ENCODE measurements around the gene BBIP1. TPM values are rescaled to one million over a fixed set of nuclear protein-coding genes. Genes with fewer than 3 reads are reported as not detected.

Gene BBIP1
- total and polyA plus RNA-seq, 10 of the 15 experiments (the other 5 are each of a cell fraction or from before 2014, with no cell fraction given) = 13.8 to 40.8 (median 31.3) TPM

GRCh38 chr10:110918643-110919348 is at the start of gene BBIP1 (continued):
- no peak for TF ChIP-seq FOS (IDR thresholded peaks at IDR 0.05; ENCODE audit: borderline replicate concordance, extremely low read depth, insufficient read length)
- TF ChIP-seq MXI1 (IDR thresholded peaks at IDR 0.05; ENCODE audit: low read depth, low read length) = peak; percentile 66
- TF ChIP-seq HCFC1 (IDR thresholded peaks at IDR 0.05; ENCODE audit: low read length) = peak; percentile 89
- peak; percentile 56; the same call in 1 of the 2 replicates for TF ChIP-seq ZNF687 (IDR thresholded peaks at IDR 0.05)
- TF ChIP-seq ZBTB4 (CRISPR knock-in tag; IDR thresholded peaks at IDR 0.05) = no peak; the same call in 1 of the 2 replicates
- peak; percentile 93 for TF ChIP-seq POLR2AphosphoS5 (IDR thresholded peaks at IDR 0.05; ENCODE audit: low read length)
- TF ChIP-seq CREB1 (IDR thresholded peaks at IDR 0.05; ENCODE audit: low read depth) = peak; percentile 84
- TF ChIP-seq POLR2A (IDR thresholded peaks at IDR 0.05; ENCODE audit: low read depth, low read length) = peak; percentile 92
- TF ChIP-seq TAF1 (IDR thresholded peaks at IDR 0.05; ENCODE audit: borderline replicate concordance, low read depth, low read length) = peak; percentile 64
- TF ChIP-seq CEBPB (IDR thresholded peaks at IDR 0.05; ENCODE audit: borderline replicate concordance in 1 of 2, low read depth in 2 of 2, low read length in 2 of 2) = no peak
- no peak for TF ChIP-seq USF1 (IDR thresholded peaks at IDR 0.05; ENCODE audit: borderline replicate concordance, extremely low read length, insufficient read depth, low read depth, low read length)
- TF ChIP-seq PBX3 (IDR thresholded peaks at IDR 0.05; ENCODE audit: insufficient replicate concordance, low read depth, low read length) = peak; percentile 70
- TF ChIP-seq IRF5 (IDR thresholded peaks at IDR 0.05; ENCODE audit: borderline replicate concordance) = no peak
- no peak for TF ChIP-seq STAT3 (IDR thresholded peaks at IDR 0.05; ENCODE audit: low read depth, low read length)
- no peak for TF ChIP-seq KAT2A (conservative IDR thresholded peaks at IDR 0.05; ENCODE audit: control insufficient read depth, low read depth, low read length)

Measured in GM12878 (cell line).